ENCODE results near the gene GSE1. TPM values are rescaled to one million over a fixed set of nuclear protein-coding genes. Genes with fewer than 3 reads are reported as not detected.

GSE1 gene
- total RNA-seq, 1 donor from 2014 or later = 87.2 TPM

DNA sequence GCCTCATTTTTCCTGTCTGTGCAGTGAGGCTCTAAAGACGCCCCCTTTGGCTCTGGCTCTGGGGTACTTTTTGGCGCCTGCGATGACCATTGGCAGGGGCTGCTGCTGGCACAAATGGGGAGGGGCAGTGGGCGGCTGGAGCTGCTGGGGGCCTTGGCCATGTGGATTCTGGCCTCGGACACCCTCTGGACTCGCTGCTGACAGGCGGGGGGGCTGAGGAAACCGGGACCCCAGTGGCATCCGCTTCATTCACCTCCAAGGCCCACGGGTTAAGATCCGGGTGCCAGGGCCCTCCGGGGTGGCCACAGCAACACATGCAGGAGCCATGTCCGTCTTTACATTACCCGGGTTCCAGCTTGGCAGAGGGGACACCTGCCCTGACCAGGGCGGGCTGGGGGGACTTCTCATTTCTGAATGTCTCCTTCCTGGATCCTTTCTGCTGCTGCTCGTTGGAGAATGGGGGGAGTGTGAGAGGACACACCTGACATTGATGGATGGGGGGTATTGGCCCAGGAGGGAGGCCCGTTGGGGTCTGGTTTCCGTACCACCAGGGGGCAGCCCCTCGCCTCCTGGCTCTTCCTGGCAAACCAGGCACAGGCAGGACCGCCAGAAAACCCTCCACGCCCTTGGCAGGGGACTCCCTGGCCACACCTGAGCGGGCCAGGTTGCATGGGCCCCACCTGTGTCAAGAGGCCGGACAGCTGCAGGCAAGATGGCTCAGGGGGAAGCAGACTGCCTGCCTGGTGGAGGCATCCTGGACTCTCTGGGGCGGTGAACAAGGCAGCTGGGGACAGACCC, 21.8 kb downstream of the GSE1 start:
- TF ChIP-seq, protein P1, sequence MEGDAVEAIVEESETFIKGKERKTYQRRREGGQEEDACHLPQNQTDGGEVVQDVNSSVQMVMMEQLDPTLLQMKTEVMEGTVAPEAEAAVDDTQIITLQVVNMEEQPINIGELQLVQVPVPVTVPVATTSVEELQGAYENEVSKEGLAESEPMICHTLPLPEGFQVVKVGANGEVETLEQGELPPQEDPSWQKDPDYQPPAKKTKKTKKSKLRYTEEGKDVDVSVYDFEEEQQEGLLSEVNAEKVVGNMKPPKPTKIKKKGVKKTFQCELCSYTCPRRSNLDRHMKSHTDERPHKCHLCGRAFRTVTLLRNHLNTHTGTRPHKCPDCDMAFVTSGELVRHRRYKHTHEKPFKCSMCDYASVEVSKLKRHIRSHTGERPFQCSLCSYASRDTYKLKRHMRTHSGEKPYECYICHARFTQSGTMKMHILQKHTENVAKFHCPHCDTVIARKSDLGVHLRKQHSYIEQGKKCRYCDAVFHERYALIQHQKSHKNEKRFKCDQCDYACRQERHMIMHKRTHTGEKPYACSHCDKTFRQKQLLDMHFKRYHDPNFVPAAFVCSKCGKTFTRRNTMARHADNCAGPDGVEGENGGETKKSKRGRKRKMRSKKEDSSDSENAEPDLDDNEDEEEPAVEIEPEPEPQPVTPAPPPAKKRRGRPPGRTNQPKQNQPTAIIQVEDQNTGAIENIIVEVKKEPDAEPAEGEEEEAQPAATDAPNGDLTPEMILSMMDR (IDR thresholded peaks at IDR 0.05) = no peak
- H3K27ac ChIP-seq = no peak overlapping the region
- intact Hi-C loops (cut with DNase I) = loop anchor here (10.0 kb wide), 1 partner anchor 60 kb away; no protein-coding TSS in a partner anchor
- H3K4me1 ChIP-seq = peaks cover 6% of the 10 kb centered on the region
- no peak for DNase-seq
- H3K4me3 ChIP-seq = no peak overlapping the region
- H3K27me3 ChIP-seq = no peaks in the 10 kb centered on the region
- H3K36me3 ChIP-seq = peaks cover 15% of the 10 kb centered on the region
- H3K9me3 ChIP-seq = no peaks in the 10 kb centered on the region
- ATAC-seq = no peak

DNA sequence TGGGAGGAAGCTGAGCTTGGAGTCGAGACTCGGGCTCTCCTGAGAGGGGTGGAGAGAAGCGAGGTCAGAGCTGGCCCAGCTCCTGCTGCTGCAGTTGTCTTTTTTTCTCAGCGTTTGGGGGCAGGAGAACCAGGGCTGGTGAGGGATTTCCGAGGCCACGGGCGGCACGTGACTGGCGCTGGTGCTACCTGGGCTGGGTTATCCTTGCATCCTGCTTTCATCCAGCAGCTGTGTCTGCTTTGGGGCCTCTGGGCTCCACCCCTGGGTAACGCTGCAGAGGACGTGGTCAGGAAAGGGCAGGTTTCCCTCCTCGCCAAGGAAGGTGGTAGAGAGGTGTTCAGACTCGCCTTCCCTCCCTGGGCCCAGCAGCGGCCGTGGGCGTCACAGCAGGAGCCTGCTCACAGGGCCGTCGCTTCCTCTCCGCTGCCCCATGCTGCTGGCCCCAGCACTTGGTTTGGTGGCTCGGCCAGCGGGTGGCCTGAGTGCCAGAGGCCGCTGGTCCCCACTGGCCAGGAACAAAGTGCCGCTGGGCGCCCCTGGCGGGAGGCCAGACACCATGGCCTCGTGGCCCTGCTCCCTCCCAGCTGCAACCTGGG, 22.5 kb downstream of the GSE1 start:
- H3K36me3 ChIP-seq = peaks cover 15% of the 10 kb centered on the region
- no peak for DNase-seq
- H3K27ac ChIP-seq = no peak overlapping the region
- no peak for ATAC-seq
- H3K4me3 ChIP-seq = no peak overlapping the region
- peaks cover 6% of the 10 kb centered on the region for H3K4me1 ChIP-seq
- no peaks in the 10 kb centered on the region for H3K9me3 ChIP-seq
- TF ChIP-seq, protein P1 (IDR thresholded peaks at IDR 0.05) = no peak
- intact Hi-C loops (cut with DNase I) = loop anchor here (10.0 kb wide), 1 partner anchor 59 kb away; no protein-coding TSS in a partner anchor
- H3K27me3 ChIP-seq = no peaks in the 10 kb centered on the region

DNA sequence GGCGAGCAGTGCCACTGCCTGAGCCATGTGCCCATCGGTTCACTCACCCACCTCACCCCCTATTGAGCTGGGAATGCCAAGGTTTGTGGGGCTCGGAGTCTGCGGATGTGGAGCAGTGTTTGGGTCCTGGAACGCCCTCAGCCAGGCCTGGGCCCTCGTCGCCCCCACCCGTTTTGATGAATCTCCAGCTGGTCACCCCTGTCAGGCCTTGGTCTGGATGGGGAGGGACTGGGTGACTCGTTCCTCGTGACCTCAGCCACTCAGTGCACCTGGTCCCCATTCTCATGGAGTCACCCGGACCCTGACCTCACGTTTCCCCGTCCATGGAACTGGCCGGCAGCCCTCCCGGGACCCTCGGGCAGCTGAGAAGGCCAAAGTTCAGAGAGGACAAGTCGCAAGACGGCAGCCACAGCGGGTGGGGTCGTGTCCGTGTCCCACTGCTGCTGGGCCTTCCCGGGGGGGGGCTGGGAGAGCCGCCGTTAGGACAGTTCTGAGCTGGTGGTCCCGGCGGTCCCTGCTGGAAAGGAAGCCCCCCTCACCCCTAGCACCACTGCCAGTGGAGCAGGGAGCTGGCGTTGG, 23.2 kb downstream of the GSE1 start:
- H3K36me3 ChIP-seq = peaks cover 15% of the 10 kb centered on the region
- H3K27me3 ChIP-seq = no peaks in the 10 kb centered on the region
- no peak overlapping the region for H3K27ac ChIP-seq
- TF ChIP-seq, protein P1 (IDR thresholded peaks at IDR 0.05) = no peak
- DNase-seq (no peak), ATAC-seq (no peak)
- no peak overlapping the region for H3K4me3 ChIP-seq
- H3K9me3 ChIP-seq = no peaks in the 10 kb centered on the region
- peaks cover 6% of the 10 kb centered on the region for H3K4me1 ChIP-seq
- intact Hi-C loops (cut with DNase I) = loop anchor here (10.0 kb wide), 1 partner anchor 58 kb away; no protein-coding TSS in a partner anchor

DNA sequence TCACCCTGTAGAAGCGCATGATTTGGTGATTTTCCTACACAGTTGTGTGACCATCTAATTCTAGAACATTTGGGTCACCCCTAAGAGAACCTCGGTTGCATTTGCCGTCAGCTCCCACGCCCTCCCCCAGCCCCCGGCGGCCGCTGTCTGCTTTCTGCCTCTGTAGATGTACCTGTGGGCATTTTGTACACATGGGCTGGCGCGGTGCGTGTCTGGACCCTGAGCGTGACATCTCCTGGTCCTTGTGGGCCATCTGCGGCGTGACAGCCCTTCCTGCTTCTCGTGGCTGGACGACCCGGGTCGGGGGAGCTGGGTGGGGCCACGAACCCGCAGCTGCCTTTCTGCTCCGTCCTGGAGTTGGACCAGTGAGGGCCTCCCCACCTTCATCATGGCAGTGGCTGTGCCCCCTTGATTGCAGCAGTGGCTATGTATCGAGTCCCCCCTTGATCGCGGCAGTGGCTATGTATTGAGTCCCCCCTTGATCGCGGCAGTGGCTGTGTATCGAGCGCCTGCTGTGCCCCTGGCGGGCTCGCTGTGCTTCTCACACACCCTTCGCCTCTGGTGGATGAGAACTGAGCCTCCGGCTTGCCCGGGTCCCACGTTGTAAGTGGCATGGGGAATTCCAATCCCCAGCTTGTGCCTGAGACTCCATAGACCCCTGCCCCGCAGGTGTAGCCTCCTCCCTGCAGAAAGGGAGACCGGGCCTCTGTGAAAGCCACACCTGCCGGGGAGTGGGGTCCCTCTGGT, 24.1 kb downstream of the GSE1 start:
- ATAC-seq (no peak), DNase-seq (no peak)
- intact Hi-C loops (cut with DNase I) = loop anchor here (10.0 kb wide), 1 partner anchor 58 kb away; no protein-coding TSS in a partner anchor
- Histone ChIP-seq H3K36me3 (peaks cover 15% of the 10 kb centered on the region), H3K9me3 (no peaks in the 10 kb centered on the region), H3K27me3 (no peaks in the 10 kb centered on the region), H3K27ac (no peak overlapping the region), H3K4me3 (no peak overlapping the region), H3K4me1 (peaks cover 13% of the 10 kb centered on the region)
- TF ChIP-seq, protein P1 (IDR thresholded peaks at IDR 0.05) = no peak

Data from upper lobe of right lung (tissue), 1 donor.